K562 (cell line): ENCODE measurements around the gene MTERF4. TPM values are rescaled to one million over a fixed set of nuclear protein-coding genes. Genes with fewer than 3 reads are reported as not detected.

Experiments
- ATAC-seq: fragments of 200-7000 bp; cut with Tn5 transposase; 3 replicates; pipeline ENCODE4 v1.9.1; 2020; ENCODE audit warnings: moderate library complexity
- BruUV-seq: library from RNA; stranded (reverse); fragments of 400-500 nt; replicated peaks from 2 replicates; lab custom pipeline; 2021; lab: Mats Ljungman, UMichigan
- CTCF ChIA-PET: fragments of 300-600 bp; formaldehyde crosslinking; extraction: SDS; loops from one replicate; lab custom pipeline; 2021; ENCODE audit warnings: low intra/inter-chr PET ratio; lab: Yijun Ruan, JAX
- POLR2A ChIA-PET: fragments of 300-600, 350-650 bp; sonication (Branson Sonifier 250); formaldehyde crosslinking; extraction: SDS; loops from one replicate; lab custom pipeline; 2021; ENCODE audit warnings: antibody characterized with exemption, inconsistent platforms; lab: Yijun Ruan, JAX
- DNase-seq, 4 experiments: peaks; one replicate each; pipeline versions ENCODE4 v3.0.0 to v3.0.0-alpha.2; 2011 to 2018; ENCODE audit warnings: low spot score in 3 of 4, mixed read lengths in 3 of 4; ENCODE audit errors: extremely low read depth in 1 of 4
- FAIRE-seq: peaks from 2 replicates; lab custom pipeline; 2011; peaks lifted over from hg19 to GRCh38; lab: Jason Lieb, UNC
- H2AFZ ChIP-seq: 2 replicates; pipeline ENCODE4 v1.6.0; 2011; ENCODE audit warnings: low read depth, low read length, control low read depth, inconsistent platforms
- H3K27ac ChIP-seq: fragments of 200-600 bp; 3 replicates; pipeline ENCODE4 v1.8.0; 2011; ENCODE audit warnings: low read depth, mild to moderate bottlenecking, control low read depth, inconsistent platforms, low read length, moderate library complexity, mixed read lengths; ENCODE audit errors: extremely low read depth
- H3K27me3 ChIP-seq, 2 experiments: fragments of 300-600 bp in 1 of 2; 2 replicates in 1 of 2; 3 replicates in 1 of 2; pipeline versions ENCODE4 v1.6.0 to v1.8.0; 2011; ENCODE audit warnings: inconsistent platforms in 2 of 2, low read length in 2 of 2, mild to moderate bottlenecking in 1 of 2, mixed read lengths in 1 of 2, moderate library complexity in 1 of 2; ENCODE audit not compliant: control insufficient read depth in 2 of 2, insufficient read depth in 2 of 2
- H3K36me3 ChIP-seq: fragments of 300-600 bp; 3 replicates; pipeline ENCODE4 v1.8.0; 2011; ENCODE audit warnings: mild to moderate bottlenecking, low read length, inconsistent platforms; ENCODE audit not compliant: control insufficient read depth, insufficient read depth
- H3K4me1 ChIP-seq, 2 experiments: fragments of 200-600 bp in 1 of 2; replicated peaks in 1 of 2; 2 replicates in 1 of 2; 3 replicates in 1 of 2; pipeline versions ENCODE4 v1.5.1 to v1.8.0; 2011; ENCODE audit warnings: inconsistent platforms in 2 of 2, low read length in 2 of 2, mild to moderate bottlenecking in 1 of 2, mixed read lengths in 1 of 2, moderate library complexity in 1 of 2; ENCODE audit not compliant: control insufficient read depth in 2 of 2, insufficient read depth in 2 of 2
- H3K4me2 ChIP-seq: 2 replicates; pipeline ENCODE4 v1.6.1; 2011; ENCODE audit warnings: low read length, control low read depth, inconsistent platforms, mixed read lengths; ENCODE audit not compliant: insufficient read depth
- H3K4me3 ChIP-seq: fragments of 200-600 bp; sonication (generic), shearing (Covaris generic); 2 replicates; pipeline ENCODE4 v1.5.1; 2016; ENCODE audit warnings: control low read depth, inconsistent platforms
- H3K79me2 ChIP-seq: fragments of 200-600 bp; 3 replicates; pipeline ENCODE4 v1.8.0; 2011; ENCODE audit warnings: low read length, inconsistent platforms; ENCODE audit not compliant: control insufficient read depth, insufficient read depth
- H3K9ac ChIP-seq, 2 experiments: 2 replicates each; pipeline versions ENCODE4 v1.6.0 to v1.6.1; 2011; ENCODE audit warnings: low read depth in 2 of 2, low read length in 2 of 2, control low read depth in 1 of 2, inconsistent platforms in 1 of 2, mild to moderate bottlenecking in 1 of 2, mixed read lengths in 1 of 2; ENCODE audit not compliant: insufficient read depth in 1 of 2
- H3K9me1 ChIP-seq: one replicate; pipeline ENCODE4 v1.6.0; 2011; ENCODE audit warnings: inconsistent platforms, mild to moderate bottlenecking, low read length, moderate library complexity; ENCODE audit not compliant: control insufficient read depth, insufficient read depth
- H3K9me3 ChIP-seq: replicated peaks from 2 replicates; pipeline ENCODE4 v1.5.1; 2011; ENCODE audit warnings: low read depth, low read length, inconsistent platforms; ENCODE audit not compliant: control insufficient read depth, insufficient read depth
- H4K20me1 ChIP-seq: replicated peaks from 2 replicates; pipeline ENCODE4 v1.6.1; 2011; ENCODE audit warnings: low read length, inconsistent platforms, mixed read lengths; ENCODE audit not compliant: control insufficient read depth, insufficient read depth
- CREB3L1 ChIP-seq: fragments of 450-650 bp; IDR thresholded peaks from 2 replicates; pipeline ENCODE4 v1.6.1; 2014; ENCODE audit warnings: low read depth, mild to moderate bottlenecking, moderate library complexity, borderline replicate concordance
- E2F1 ChIP-seq: sonication (generic); formaldehyde crosslinking; IDR thresholded peaks from 2 replicates; pipeline ENCODE4 v1.8.1; 2023; ENCODE audit warnings: mild to moderate bottlenecking, missing genetic modification reagents, moderate library complexity
- GATA2 ChIP-seq: sonication (generic); formaldehyde crosslinking; IDR thresholded peaks from 2 replicates; pipeline ENCODE4 v1.4.0; 2020; ENCODE audit warnings: mild to moderate bottlenecking, missing genetic modification reagents
- NCOA2 ChIP-seq, 2 experiments: fragments of 450-650 bp; IDR thresholded peaks; 2 replicates each; pipeline ENCODE4 v1.6.1; 2018; ENCODE audit warnings: mild to moderate bottlenecking in 2 of 2, moderate library complexity in 1 of 2; ENCODE audit not compliant: partially characterized antibody in 2 of 2
- PHF20 ChIP-seq: fragments of 450-650 bp; IDR thresholded peaks from 2 replicates; pipeline ENCODE4 v1.6.1; 2018; ENCODE audit not compliant: partially characterized antibody
- STAG1 ChIP-seq: sonication (generic); formaldehyde crosslinking; IDR thresholded peaks from 2 replicates; pipeline ENCODE4 v1.5.0; 2020; ENCODE audit warnings: missing genetic modification reagents, borderline replicate concordance
- TBP ChIP-seq: optimal IDR thresholded peaks from 2 replicates; pipeline ENCODE3; 2011; ENCODE audit warnings: low read depth, low read length, improper control_type of control experiment
- TCF7 ChIP-seq: sonication (generic); IDR thresholded peaks from 2 replicates; pipeline ENCODE4 v1.6.1; 2016; ENCODE audit warnings: antibody characterized with exemption, borderline replicate concordance
- TRIM24 ChIP-seq, 2 experiments: fragments of 450-650 bp; IDR thresholded peaks; 2 replicates each; pipeline ENCODE4 v1.6.1; 2016
- ZBTB8A ChIP-seq: fragments of 450-650 bp; IDR thresholded peaks from 2 replicates; pipeline ENCODE4 v1.6.1; 2018; ENCODE audit warnings: mild to moderate bottlenecking, moderate library complexity; ENCODE audit not compliant: partially characterized antibody
- ZNF324 ChIP-seq: fragments of 250-450 bp; sonication (Bioruptor Pico); IDR thresholded peaks from 2 replicates; pipeline ENCODE4 v1.4.0; 2020; ENCODE audit warnings: mild to moderate bottlenecking
- ZNF398 ChIP-seq: fragments of 250-450 bp; sonication (Bioruptor Pico); IDR thresholded peaks from 2 replicates; pipeline ENCODE4 v1.8.0; 2021; ENCODE audit warnings: moderate library complexity, mild to moderate bottlenecking, inconsistent platforms
- ZNF551 ChIP-seq: fragments of 250-450 bp; sonication (Bioruptor Pico); IDR thresholded peaks from 2 replicates; pipeline ENCODE4 v1.5.0; 2021; ENCODE audit warnings: mild to moderate bottlenecking, moderate library complexity
- ZNF609 ChIP-seq: sonication (generic); formaldehyde crosslinking; IDR thresholded peaks from 2 replicates; pipeline ENCODE4 v1.8.1; 2023; ENCODE audit warnings: missing genetic modification reagents, mild to moderate bottlenecking, borderline replicate concordance
- WGBS: fragments of 100-300 bp; shearing (Covaris generic); methylation state at CpG from one replicate; pipeline ENCODE4 v1.1.6; 2016; ENCODE audit warnings: low coverage, mixed read lengths; ENCODE audit not compliant: insufficient coverage; ENCODE audit errors: missing lambda C conversion rate; 5-methylcytosine and 5-hydroxymethylcytosine counted together
- in situ Hi-C: fragments of 300-500 bp; cut with MboI; formaldehyde crosslinking; loops from 4 replicates; pipeline ENCODE4 v1.15.0; 2018; ENCODE audit warnings: inconsistent platforms, mixed read lengths
- intact Hi-C: fragments of 100-400 bp; cut with micrococcal nuclease; formaldehyde crosslinking; loops from 2 replicates; pipeline ENCODE4 v1.14.2; 2022
- polyA plus RNA-seq, 8 experiments: library from polyadenylated mRNA; depleted of rRNA in 4 of 8; stranded (reverse) in 5 of 8; unstranded in 3 of 8; fragments of >200 nt; fragmentation: Nextera tagmentation in 2 of 8; fragmentation: Illumina TruSeq in 1 of 8; extraction: Ambion mirVana in 2 of 8; extraction: Trizol in 1 of 8; gene quantifications; 2 replicates each; pipeline versions ENCODE4 v1.2.1 to v1.2.3, GENCODE V29; 2011 to 2014; ENCODE audit warnings: inconsistent platforms in 1 of 8, missing spikeins in 1 of 8
- total RNA-seq, 7 experiments: library from RNA; depleted of rRNA in 6 of 7; stranded (reverse); fragments of >200 nt in 6 of 7; fragmentation: Illumina TruSeq in 2 of 7; extraction: Trizol in 2 of 7; gene quantifications; 2 replicates each; pipeline versions ENCODE4 v1.2.1 to v1.2.3, GENCODE V29; 2011 to 2021; ENCODE audit warnings: low replicate concordance in 1 of 7

The MTERF4 gene
- total and polyA plus RNA-seq, 9 of the 15 experiments (the other 6 are each of a cell fraction or from before 2014, with no cell fraction given) = 15.3 to 29.6 (median 21.2) TPM

- H3K9me1 ChIP-seq = no peaks in the 10 kb centered on the region
- H3K36me3 ChIP-seq = peaks cover 8% of the 10 kb centered on the region; the same call in 1 of the 3 replicates
- no peak overlapping the region for H3K4me3 ChIP-seq
- intact Hi-C loops (no loop called here), in situ Hi-C loops (no loop called here)
- H4K20me1 ChIP-seq = no peaks in the 10 kb centered on the region
- H2AFZ ChIP-seq = no peak overlapping the region
- no peaks in the 10 kb centered on the region for H3K27me3 ChIP-seq
- no TSS peak for BruUV-seq
- DNase-seq (no peak), FAIRE-seq (no peak), ATAC-seq (no peak)
- H3K4me2 ChIP-seq = no peak overlapping the region
- no peak overlapping the region for H3K27ac ChIP-seq
- POLR2A ChIA-PET = interaction anchor here (0.6 kb wide), 1 partner anchor 120 kb away, joined by 3 read pairs; no protein-coding TSS in a partner anchor
- no peaks in the 10 kb centered on the region for H3K9me3 ChIP-seq
- no peak overlapping the region; a peak in 1 of 4 replicates for H3K9ac ChIP-seq
- 87% methylated on average over 12 of the region's 17 CpGs for WGBS
- CTCF ChIA-PET = no interaction called here
- H3K4me1 ChIP-seq = no peaks in the 10 kb centered on the region
- no peaks in the 10 kb centered on the region for H3K79me2 ChIP-seq
- TF ChIP-seq GATA2 (CRISPR knock-in tag) (no peak), PHF20 (no peak), ZNF551 (no peak), ZBTB8A (no peak), ZNF398 (CRISPR knock-in tag) (no peak), TBP (no peak), ZNF324 (CRISPR knock-in tag) (no peak), NCOA2 (IDR thresholded peaks at IDR 0.05; ENCODE audit: partially characterized antibody in 2 of 2) (no peak), E2F1 (CRISPR knock-in tag) (no peak), TCF7 (no peak), STAG1 (CRISPR knock-in tag) (no peak), TRIM24 (IDR thresholded peaks at IDR 0.05) (no peak), ZNF609 (CRISPR knock-in tag) (no peak), CREB3L1 (no peak)
These were observed 10.0 kb upstream of the MTERF4 start for GRCh38 chr2:241112046-241112445.
